Ovary (tissue), 9 donors: Measurements from ENCODE around the gene EFCAB6. TPM values are rescaled to one million over a fixed set of nuclear protein-coding genes. Genes with fewer than 3 reads are reported as not detected.

Experiments
- DNase-seq, 5 donors: peaks; one replicate each; pipeline ENCODE4 v3.0.0-alpha.2; 2019 to 2020
- H3K27ac ChIP-seq, 2 donors: fragments of 200-600 bp; one replicate each; pipeline versions ENCODE4 v1.5.1 to v1.8.0; 2019 to 2022
- H3K27me3 ChIP-seq: fragments of 200-600 bp; one replicate; pipeline ENCODE4 v1.8.0; 2022
- H3K36me3 ChIP-seq: fragments of 200-600 bp; sonication (generic); one replicate; pipeline ENCODE4 v1.5.1; 2019
- H3K4me1 ChIP-seq: one replicate; pipeline ENCODE4 v1.8.1; 2013; ENCODE audit warnings: mild to moderate bottlenecking, moderate library complexity; ENCODE audit not compliant: insufficient read depth
- H3K4me3 ChIP-seq: fragments of 200-600 bp; sonication (generic); one replicate; pipeline ENCODE4 v1.5.1; 2017
- H3K9me3 ChIP-seq, 2 donors: fragments of 200-600 bp in 1 of 2; sonication (generic) in 1 of 2; one replicate each; pipeline versions ENCODE4 v1.5.1 to v1.8.1; 2013 to 2019; ENCODE audit warnings: mild to moderate bottlenecking in 1 of 2, moderate library complexity in 1 of 2
- CTCF ChIP-seq, 3 donors: fragments of 450-650 bp in 2 of 3; fragments of 200-600 bp in 1 of 3; IDR thresholded peaks; one replicate each; pipeline versions ENCODE4 v1.5.1 to v1.8.0; 2016 to 2022; ENCODE audit warnings: antibody characterized with exemption in 3 of 3, mild to moderate bottlenecking in 1 of 3
- EP300 ChIP-seq: sonication (generic); formaldehyde crosslinking; IDR thresholded peaks from one replicate; pipeline ENCODE4 v1.6.1; 2017; ENCODE audit warnings: antibody characterized with exemption
- POLR2A ChIP-seq: fragments of 450-650 bp; IDR thresholded peaks from one replicate; pipeline ENCODE4 v1.6.1; 2017; ENCODE audit warnings: antibody characterized with exemption, mild to moderate bottlenecking, moderate library complexity
- WGBS, 3 donors: extraction: QIAGEN DNeasy Blood & Tissue Kit in 1 of 3; methylation state at CpG; one replicate each; pipeline versions ENCODE4 v1.1.5 to v1.1.7; 2013 to 2017; 5-methylcytosine and 5-hydroxymethylcytosine counted together
- intact Hi-C, 4 donors: fragments of 100-400 bp; cut with DNase I; formaldehyde crosslinking; loops; one replicate each; pipeline versions ENCODE4 v1.11.0 to v1.15.1; 2022 to 2023
- polyA plus RNA-seq, 2 donors: library from polyadenylated mRNA; stranded (reverse); fragments of 200-250 nt in 1 of 2; fragments of 350-450 nt in 1 of 2; fragmentation: Illumina TruSeq in 1 of 2; extraction: RNeasy Lipid Tissue Mini Kit (QIAGEN cat#74804) in 1 of 2; gene quantifications; one replicate each; pipeline ENCODE4 v1.2.3, GENCODE V29; 2013 to 2014
- total RNA-seq, 7 donors: library from RNA; depleted of rRNA in 2 of 7; stranded (reverse); fragments of >200 nt in 2 of 7; fragmentation: NEBNext Ultra II Directional in 3 of 7; extraction: Animal tissue kit (Norgen Biotek cat#: 25700) in 3 of 7; gene quantifications; one replicate each; pipeline versions ENCODE4 v1.1.0 to v1.2.4, GENCODE V29; 2016 to 2023
- donor health status: DM: no; HTN: no; CAD: no; lungs with moderate emphysema.
- donor health status: DM: no; HTN: no; CAD: no.
- donor health status: Bipolar disorder and iron deficiency.
- donor health status: DM: yes; HTN: yes; CAD: no.
- donor health status: DM: no; HTN: no; CAD: no.
- donor health status: DM: yes; HTN: yes; CAD: no.

The EFCAB6 gene
- total and polyA plus RNA-seq, 9 donors = 1.00 to 17.5 (median 6.7) TPM

GRCh38 chr22:43546186-43546585, 265.9 kb downstream of the EFCAB6 start:
- no peaks in the 10 kb centered on the region for H3K9me3 ChIP-seq
- TF ChIP-seq EP300 = no peak
- no peak for TF ChIP-seq POLR2A
- TF ChIP-seq CTCF (IDR thresholded peaks at IDR 0.05) = no peak
- intact Hi-C loops = no loop called here
- DNase-seq = no peak
- H3K27ac ChIP-seq = no peak overlapping the region
- no peaks in the 10 kb centered on the region for H3K36me3 ChIP-seq
- no peaks in the 10 kb centered on the region for H3K4me1 ChIP-seq
- no peaks in the 10 kb centered on the region for H3K27me3 ChIP-seq
- H3K4me3 ChIP-seq = no peak overlapping the region
- WGBS, 3 donors = 91 to 94% (median 94%) methylated on average over 5 of the region's 5 CpGs

- Histone ChIP-seq H3K4me1 (no peaks in the 10 kb centered on the region), H3K27ac (no peak overlapping the region), H3K9me3 (no peaks in the 10 kb centered on the region), H3K27me3 (no peaks in the 10 kb centered on the region), H3K36me3 (no peaks in the 10 kb centered on the region), H3K4me3 (no peak overlapping the region)
- TF ChIP-seq EP300 = no peak
- no peak for TF ChIP-seq POLR2A
- no peak for TF ChIP-seq CTCF (IDR thresholded peaks at IDR 0.05)
- intact Hi-C loops = no loop called here
- DNase-seq = no peak
- 70 to 86% (median 80%) methylated on average over 4 of the region's 4 CpGs for WGBS, 3 donors
Measured at GRCh38 chr22:43544289-43544673, 267.8 kb downstream of the EFCAB6 start.

GRCh38 chr22:43543522-43544288, 268.4 kb downstream of the EFCAB6 start:
- no peak for TF ChIP-seq CTCF (IDR thresholded peaks at IDR 0.05)
- no peak for TF ChIP-seq EP300
- TF ChIP-seq POLR2A = no peak
- no peak for DNase-seq
- H3K36me3 ChIP-seq = no peaks in the 10 kb centered on the region

GRCh38 chr22:43542681-43543521, 269.2 kb downstream of the EFCAB6 start:
- WGBS, 3 donors = 92% methylated on average over 23 of the region's 23 CpGs
- Histone ChIP-seq H3K36me3 (no peaks in the 10 kb centered on the region), H3K27me3 (no peaks in the 10 kb centered on the region), H3K9me3 (no peaks in the 10 kb centered on the region), H3K4me1 (no peaks in the 10 kb centered on the region), H3K4me3 (no peak overlapping the region), H3K27ac (no peak overlapping the region)
- intact Hi-C loops = no loop called here
- no peak for TF ChIP-seq POLR2A
- no peak for TF ChIP-seq CTCF (IDR thresholded peaks at IDR 0.05)
- no peak for TF ChIP-seq EP300
- no peak for DNase-seq

More at GRCh38 chr22:43543522-43544288, 268.4 kb downstream of the EFCAB6 start:
- Histone ChIP-seq H3K27me3 (no peaks in the 10 kb centered on the region), H3K4me1 (no peaks in the 10 kb centered on the region), H3K4me3 (no peak overlapping the region), H3K9me3 (no peaks in the 10 kb centered on the region), H3K27ac (no peak overlapping the region)
- 88 to 91% (median 89%) methylated on average over 12 of the region's 12 CpGs for WGBS, 3 donors
- intact Hi-C loops = no loop called here
